OCI-LY7 (cell line): Measurements from ENCODE around the gene EIF2AK2. TPM values are rescaled to one million over a fixed set of nuclear protein-coding genes. Genes with fewer than 3 reads are reported as not detected.
A peak's percentile ranks its signal among the peaks of the same experiment; 100 is the strongest.

Source experiments
- BruUV-seq: library from RNA; stranded (reverse); fragments of 400-500 nt; replicated peaks from 2 replicates; lab custom pipeline; 2021; lab: Mats Ljungman, UMichigan
- CTCF ChIA-PET: fragments of 300-600 bp; sonication (Branson Sonifier 250); formaldehyde crosslinking; loops from one replicate; lab custom pipeline; 2022; ENCODE audit warnings: antibody characterized with exemption; ENCODE audit not compliant: unreplicated experiment; lab: Charles Lee
- POLR2A ChIA-PET: fragments of 300-600 bp; sonication (Branson Sonifier 250); formaldehyde crosslinking; loops from one replicate; lab custom pipeline; 2022; ENCODE audit warnings: antibody characterized with exemption; lab: Charles Lee
- DNase-seq: peaks from one replicate; pipeline ENCODE4 v3.0.0-alpha.2; 2015; ENCODE audit warnings: low spot score
- H2AFZ ChIP-seq: fragments of 200-600 bp; sonication (generic), shearing (Covaris generic); 2 replicates; pipeline ENCODE4 v1.6.1; 2014; ENCODE audit warnings: mild to moderate bottlenecking, antibody characterized with exemption, low read length, moderate library complexity
- H3K27ac ChIP-seq: fragments of 200-600 bp; sonication (generic); 2 replicates; pipeline ENCODE4 v1.5.1; 2014; ENCODE audit warnings: mixed run types, low read depth, mild to moderate bottlenecking, moderate library complexity, low read length, inconsistent platforms; ENCODE audit not compliant: poor library complexity, severe bottlenecking
- H3K36me3 ChIP-seq: fragments of 200-600 bp; sonication (generic); 2 replicates; pipeline ENCODE4 v1.6.1; 2014; ENCODE audit warnings: mild to moderate bottlenecking, antibody characterized with exemption, low read length, moderate library complexity, mixed read lengths; ENCODE audit not compliant: insufficient read depth
- H3K4me1 ChIP-seq: fragments of 200-600 bp; sonication (generic); 2 replicates; pipeline ENCODE4 v1.5.1; 2014; ENCODE audit warnings: mild to moderate bottlenecking, low read length; ENCODE audit not compliant: insufficient read depth, poor library complexity, severe bottlenecking
- H3K4me2 ChIP-seq: fragments of 200-600 bp; sonication (generic); 2 replicates; pipeline ENCODE4 v1.6.1; 2014; ENCODE audit warnings: mild to moderate bottlenecking, low read length
- H3K4me3 ChIP-seq: fragments of 200-600 bp; sonication (generic); 2 replicates; pipeline ENCODE4 v1.5.1; 2014; ENCODE audit warnings: mild to moderate bottlenecking, low read depth, low read length; ENCODE audit not compliant: poor library complexity, severe bottlenecking
- H3K79me2 ChIP-seq: fragments of 200-600 bp; sonication (generic); 2 replicates; pipeline ENCODE4 v1.6.1; 2016; ENCODE audit warnings: low read depth, mild to moderate bottlenecking, low read length, moderate library complexity, mixed read lengths; ENCODE audit not compliant: insufficient read depth
- H3K9me2 ChIP-seq: fragments of 200-600 bp; sonication (generic); 2 replicates; pipeline ENCODE4 v1.6.1; 2016; ENCODE audit warnings: mild to moderate bottlenecking, low read length, mixed read lengths; ENCODE audit not compliant: insufficient read depth
- H3K9me3 ChIP-seq: fragments of 200-600 bp; sonication (generic); 2 replicates; pipeline ENCODE4 v1.6.1; 2014; ENCODE audit warnings: mild to moderate bottlenecking, mixed run types, low read length, mixed read lengths
- H4K20me1 ChIP-seq: fragments of 200-600 bp; sonication (generic); 2 replicates; pipeline ENCODE4 v1.6.1; 2014; ENCODE audit warnings: mild to moderate bottlenecking, antibody characterized with exemption, low read length, moderate library complexity, mixed read lengths; ENCODE audit not compliant: insufficient read depth
- EZH2phosphoT487 ChIP-seq: fragments of 200-600 bp; sonication (generic); IDR thresholded peaks from 2 replicates; pipeline ENCODE4 v1.6.1; 2018; ENCODE audit warnings: low read depth, borderline replicate concordance, mild to moderate bottlenecking, mixed run types, antibody characterized with exemption, low read length, moderate library complexity, mixed read lengths
- intact Hi-C: fragments of 100-400 bp; cut with micrococcal nuclease; formaldehyde crosslinking; loops from one replicate; pipeline ENCODE4 v1.10.0; 2022; ENCODE audit not compliant: unreplicated experiment
- total RNA-seq, 2 experiments: library from RNA; depleted of rRNA in 1 of 2; stranded (reverse); fragments of >200 nt in 1 of 2; shearing (Covaris generic) in 1 of 2; gene quantifications; 2 replicates each; pipeline ENCODE4 v1.2.3, GENCODE V29; 2014 to 2022
- TF ChIP-seq, protein P1 (sequence below): fragments of 200-600 bp; sonication (generic); conservative IDR thresholded peaks from 2 replicates; pipeline ENCODE4 v1.5.1; 2014; ENCODE audit warnings: mild to moderate bottlenecking, antibody characterized with exemption, low read length, moderate library complexity, mixed read lengths

The EIF2AK2 gene
- total RNA-seq, 2 experiments from 2014 or later, result 3.1 to 3.6 TPM

DNA sequence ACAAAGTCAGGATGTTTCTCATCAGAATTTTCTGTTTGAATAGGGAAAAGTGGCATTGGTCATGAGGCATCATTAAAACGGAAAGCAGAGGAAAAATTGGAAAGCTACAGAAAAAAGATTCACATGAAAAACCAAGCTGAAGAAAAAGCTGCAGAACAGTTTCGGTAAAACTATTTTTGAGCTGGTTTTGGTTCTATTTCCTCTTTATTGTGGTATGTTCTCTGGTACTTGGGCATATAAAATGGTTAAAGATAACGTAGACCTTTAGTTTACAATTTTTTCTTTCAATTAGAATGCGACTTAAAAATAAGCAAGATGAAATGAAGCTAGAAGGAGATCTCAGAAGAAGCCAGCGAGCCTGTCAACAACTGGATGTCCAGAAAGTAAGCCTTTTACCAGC is 64.9 kb downstream of the EIF2AK2 start:
- Histone ChIP-seq H3K4me2 (peak overlapping the region; percentile 87), H3K79me2 (peaks cover 13% of the 10 kb centered on the region; the same call in 1 of the 2 replicates), H3K9me2 (no peaks in the 10 kb centered on the region), H3K4me3 (peak overlapping the region; percentile 54), H3K36me3 (peaks cover 65% of the 10 kb centered on the region), H3K9me3 (peaks cover 6% of the 10 kb centered on the region; the same call in 1 of the 2 replicates), H4K20me1 (no peaks in the 10 kb centered on the region), H3K27ac (peak overlapping the region; percentile 82), H2AFZ (no peak overlapping the region), H3K4me1 (peaks cover 57% of the 10 kb centered on the region)
- DNase-seq, result peak; percentile 68
- TF ChIP-seq, protein P1, sequence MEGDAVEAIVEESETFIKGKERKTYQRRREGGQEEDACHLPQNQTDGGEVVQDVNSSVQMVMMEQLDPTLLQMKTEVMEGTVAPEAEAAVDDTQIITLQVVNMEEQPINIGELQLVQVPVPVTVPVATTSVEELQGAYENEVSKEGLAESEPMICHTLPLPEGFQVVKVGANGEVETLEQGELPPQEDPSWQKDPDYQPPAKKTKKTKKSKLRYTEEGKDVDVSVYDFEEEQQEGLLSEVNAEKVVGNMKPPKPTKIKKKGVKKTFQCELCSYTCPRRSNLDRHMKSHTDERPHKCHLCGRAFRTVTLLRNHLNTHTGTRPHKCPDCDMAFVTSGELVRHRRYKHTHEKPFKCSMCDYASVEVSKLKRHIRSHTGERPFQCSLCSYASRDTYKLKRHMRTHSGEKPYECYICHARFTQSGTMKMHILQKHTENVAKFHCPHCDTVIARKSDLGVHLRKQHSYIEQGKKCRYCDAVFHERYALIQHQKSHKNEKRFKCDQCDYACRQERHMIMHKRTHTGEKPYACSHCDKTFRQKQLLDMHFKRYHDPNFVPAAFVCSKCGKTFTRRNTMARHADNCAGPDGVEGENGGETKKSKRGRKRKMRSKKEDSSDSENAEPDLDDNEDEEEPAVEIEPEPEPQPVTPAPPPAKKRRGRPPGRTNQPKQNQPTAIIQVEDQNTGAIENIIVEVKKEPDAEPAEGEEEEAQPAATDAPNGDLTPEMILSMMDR, result no peak
- no peak for TF ChIP-seq EZH2phosphoT487
- ChIA-PET POLR2A (interaction anchor here (0.6 to 2.1 kb wide), 8 partner anchors 9 to 107 kb away, joined by 3 to 10 read pairs (median 4); no protein-coding TSS in a partner anchor), CTCF (no interaction called here)
- intact Hi-C loops, result loop anchor here (2.0 kb wide), 1 partner anchor 79 kb away; no protein-coding TSS in a partner anchor
- no TSS peak for BruUV-seq

DNA sequence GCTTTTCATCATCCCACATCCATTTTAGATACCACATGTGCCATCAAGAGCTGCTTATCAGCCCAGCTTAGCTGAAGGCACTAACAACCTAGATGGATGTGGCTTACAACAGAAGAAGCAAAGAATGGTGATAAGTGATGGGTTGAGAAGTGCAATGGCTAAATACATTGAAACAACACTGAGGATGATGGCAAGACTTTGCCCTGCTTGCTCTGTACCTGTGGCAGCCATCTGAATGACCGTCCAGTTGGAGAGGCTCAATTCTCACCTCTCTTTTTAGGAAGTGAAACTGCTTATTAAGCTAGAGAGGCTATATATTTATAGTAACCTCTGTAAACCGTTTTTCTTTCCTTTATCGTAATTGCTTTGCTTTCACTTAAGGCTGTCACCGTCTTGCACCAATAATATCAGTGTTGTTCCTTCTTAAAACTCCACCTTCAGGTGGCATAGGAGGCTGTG is 66.7 kb downstream of the EIF2AK2 start:
- intact Hi-C loops, result loop anchor here (2.0 kb wide), 1 partner anchor 77 kb away; no protein-coding TSS in a partner anchor
- Histone ChIP-seq H3K27ac (peak overlapping the region; percentile 82), H3K36me3 (peaks cover 47% of the 10 kb centered on the region), H3K9me2 (no peaks in the 10 kb centered on the region), H3K9me3 (peaks cover 6% of the 10 kb centered on the region; the same call in 1 of the 2 replicates), H3K4me2 (peak overlapping the region; percentile 59), H3K4me3 (peak overlapping the region; percentile 25), H2AFZ (no peak overlapping the region), H4K20me1 (no peaks in the 10 kb centered on the region), H3K79me2 (peaks cover 25% of the 10 kb centered on the region; the same call in 1 of the 2 replicates), H3K4me1 (peaks cover 68% of the 10 kb centered on the region)
- ChIA-PET POLR2A (interaction anchor here (0.6 to 1.2 kb wide), 6 partner anchors 20 to 266 kb away, joined by 3 to 6 read pairs (median 3); no protein-coding TSS in a partner anchor), CTCF (no interaction called here)
- DNase-seq, result peak; percentile 83
- no TSS peak for BruUV-seq
- TF ChIP-seq, protein P1, result no peak
- no peak for TF ChIP-seq EZH2phosphoT487

DNA sequence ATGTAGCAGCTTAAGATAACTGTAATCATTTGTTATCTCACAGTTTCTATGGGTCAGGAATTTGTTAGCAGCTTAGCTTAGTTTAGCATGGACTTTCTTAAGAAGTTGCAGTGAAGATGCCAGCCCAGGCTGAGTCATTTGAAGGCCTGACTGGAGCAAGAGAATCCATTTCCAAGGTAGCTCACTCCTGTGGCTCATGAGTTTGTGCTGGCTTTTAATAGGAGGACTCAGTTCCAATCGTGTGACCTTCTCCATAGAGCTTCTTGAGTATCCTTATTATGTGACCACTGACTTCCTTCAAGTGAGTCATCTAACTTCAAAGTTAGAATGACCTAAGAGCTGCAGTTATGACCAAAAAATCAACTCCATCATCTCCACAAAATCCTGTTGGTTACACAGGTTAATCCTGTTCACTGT is 71.0 kb downstream of the EIF2AK2 start:
- Histone ChIP-seq H3K9me2 (no peaks in the 10 kb centered on the region), H3K9me3 (no peaks in the 10 kb centered on the region), H3K4me3 (peak overlapping the region; percentile 80), H3K27ac (no peak overlapping the region), H3K79me2 (peaks cover 37% of the 10 kb centered on the region; the same call in 1 of the 2 replicates), H2AFZ (no peak overlapping the region), H4K20me1 (no peaks in the 10 kb centered on the region), H3K36me3 (peaks cover 38% of the 10 kb centered on the region), H3K4me1 (peaks cover 67% of the 10 kb centered on the region), H3K4me2 (peak overlapping the region; percentile 82)
- TF ChIP-seq EZH2phosphoT487, result no peak
- TF ChIP-seq, protein P1, result no peak
- POLR2A ChIA-PET, result interaction anchor here (0.6 to 2.9 kb wide), 12 partner anchors 9 to 707 kb away, joined by 3 to 8 read pairs (median 3); partner anchors contain the start of genes CEBPZ and NDUFAF7
- no peak for DNase-seq
- intact Hi-C loops, result loop anchor here (10.0 kb wide), 2 partner anchors 289 to 731 kb away; partner anchors contain the start of gene CRIM1
- CTCF ChIA-PET, result no interaction called here
- BruUV-seq, result no TSS peak
